Dendritic cell treated with granulocyte-macrophage colony-stimulating factor and Interleukin-4, amounts not matched to agents 40 ng/mL and 50 ng/mL, for 4 days (primary cell): ENCODE measurements around the gene HELZ.
"Not testable (repeated sequence)": the region's sequence is repeated elsewhere in the genome, so short reads cannot be mapped to it uniquely, and the experiment has no call there.

Experiments
- H3K27ac Mint-ChIP-seq: one replicate; pipeline ENCODE4 v1.8.0; 2022; ENCODE audit warnings: mild to moderate bottlenecking, mixed read lengths
- H3K27me3 Mint-ChIP-seq: one replicate; pipeline ENCODE4 v1.8.0; 2022; ENCODE audit warnings: mild to moderate bottlenecking, mixed read lengths
- H3K36me3 Mint-ChIP-seq: one replicate; pipeline ENCODE4 v1.8.0; 2022; ENCODE audit warnings: low read depth, mixed read lengths
- H3K4me1 Mint-ChIP-seq: one replicate; pipeline ENCODE4 v1.8.0; 2022; ENCODE audit warnings: low read depth, mixed read lengths
- H3K4me3 Mint-ChIP-seq: one replicate; pipeline ENCODE4 v1.8.0; 2022; ENCODE audit warnings: mild to moderate bottlenecking, moderate library complexity, mixed read lengths
- H3K9me3 Mint-ChIP-seq: one replicate; pipeline ENCODE4 v1.8.0; 2022; ENCODE audit warnings: mixed read lengths
- intact Hi-C: fragments of 100-400 bp; cut with micrococcal nuclease; formaldehyde crosslinking; loops from one replicate; pipeline ENCODE4 v1.15.0; 2022

HELZ gene

GRCh38 chr17:67127925-67128324, 117.1 kb downstream of the HELZ start:
- no peak overlapping the region for H3K27ac Mint-ChIP-seq
- peaks cover 6% of the 10 kb centered on the region for H3K4me1 Mint-ChIP-seq
- H3K9me3 Mint-ChIP-seq, result no peaks in the 10 kb centered on the region
- H3K27me3 Mint-ChIP-seq, result no peaks in the 10 kb centered on the region
- intact Hi-C loops, result no loop called here
- peaks cover 51% of the 10 kb centered on the region for H3K36me3 Mint-ChIP-seq
- H3K4me3 Mint-ChIP-seq, result no peak overlapping the region

GRCh38 chr17:67126983-67127382, 118.0 kb downstream of the HELZ start:
- Mint-ChIP-seq H3K36me3 (peaks cover 55% of the 10 kb centered on the region), H3K27ac (no peak overlapping the region), H3K27me3 (no peaks in the 10 kb centered on the region), H3K4me1 (peaks cover 6% of the 10 kb centered on the region), H3K4me3 (no peak overlapping the region), H3K9me3 (no peaks in the 10 kb centered on the region)
- intact Hi-C loops, result no loop called here

GRCh38 chr17:67126543-67126942, 118.5 kb downstream of the HELZ start:
- peaks cover 55% of the 10 kb centered on the region for H3K36me3 Mint-ChIP-seq
- H3K4me1 Mint-ChIP-seq, H3K4me3 Mint-ChIP-seq, intact Hi-C loops, H3K27me3 Mint-ChIP-seq, H3K9me3 Mint-ChIP-seq, H3K27ac Mint-ChIP-seq: not testable (repeated sequence)

- Mint-ChIP-seq H3K27ac (no peak overlapping the region), H3K9me3 (no peaks in the 10 kb centered on the region)
Measured at GRCh38 chr17:67125924-67126323, 119.1 kb downstream of the HELZ start.

GRCh38 chr17:67125417-67125816, 119.6 kb downstream of the HELZ start:
- Mint-ChIP-seq H3K4me1 (peaks cover 6% of the 10 kb centered on the region), H3K27me3 (no peaks in the 10 kb centered on the region), H3K27ac (no peak overlapping the region), H3K4me3 (no peak overlapping the region), H3K36me3 (peaks cover 57% of the 10 kb centered on the region), H3K9me3 (no peaks in the 10 kb centered on the region)
- intact Hi-C loops, result no loop called here

More at GRCh38 chr17:67125924-67126323, 119.1 kb downstream of the HELZ start:
- peaks cover 6% of the 10 kb centered on the region for H3K4me1 Mint-ChIP-seq
- peaks cover 53% of the 10 kb centered on the region for H3K36me3 Mint-ChIP-seq
- intact Hi-C loops, result no loop called here
- H3K4me3 Mint-ChIP-seq, result no peak overlapping the region
- no peaks in the 10 kb centered on the region for H3K27me3 Mint-ChIP-seq

- Mint-ChIP-seq H3K4me3 (no peak overlapping the region), H3K27me3 (no peaks in the 10 kb centered on the region), H3K27ac (no peak overlapping the region), H3K9me3 (no peaks in the 10 kb centered on the region), H3K36me3 (peaks cover 63% of the 10 kb centered on the region), H3K4me1 (peaks cover 6% of the 10 kb centered on the region)
- intact Hi-C loops, result no loop called here
Measured at GRCh38 chr17:67124450-67125148, 120.4 kb downstream of the HELZ start.

GRCh38 chr17:67123699-67124098, 121.3 kb downstream of the HELZ start:
- H3K27ac Mint-ChIP-seq, result no peak overlapping the region
- intact Hi-C loops, result no loop called here
- H3K36me3 Mint-ChIP-seq, result peaks cover 70% of the 10 kb centered on the region
- H3K4me1 Mint-ChIP-seq, result peaks cover 6% of the 10 kb centered on the region
- no peaks in the 10 kb centered on the region for H3K9me3 Mint-ChIP-seq
- no peak overlapping the region for H3K4me3 Mint-ChIP-seq
- no peaks in the 10 kb centered on the region for H3K27me3 Mint-ChIP-seq

GRCh38 chr17:67121316-67121891, 123.6 kb downstream of the HELZ start:
- no peaks in the 10 kb centered on the region for H3K27me3 Mint-ChIP-seq
- intact Hi-C loops, result no loop called here
- H3K4me1 Mint-ChIP-seq, result no peaks in the 10 kb centered on the region
- H3K4me3 Mint-ChIP-seq, result no peak overlapping the region
- H3K9me3 Mint-ChIP-seq, result peaks cover 4% of the 10 kb centered on the region
- H3K27ac Mint-ChIP-seq, result no peak overlapping the region
- H3K36me3 Mint-ChIP-seq, result peaks cover 79% of the 10 kb centered on the region

- peaks cover 87% of the 10 kb centered on the region for H3K36me3 Mint-ChIP-seq
- no peak overlapping the region for H3K4me3 Mint-ChIP-seq
- intact Hi-C loops, result no loop called here
- no peaks in the 10 kb centered on the region for H3K27me3 Mint-ChIP-seq
- H3K4me1 Mint-ChIP-seq, result no peaks in the 10 kb centered on the region
- peaks cover 8% of the 10 kb centered on the region for H3K9me3 Mint-ChIP-seq
- H3K27ac Mint-ChIP-seq, result no peak overlapping the region
Measured at GRCh38 chr17:67119102-67119501, 125.9 kb downstream of the HELZ start.

GRCh38 chr17:67116045-67116575, 128.9 kb downstream of the HELZ start:
- intact Hi-C loops, result no loop called here
- Mint-ChIP-seq H3K27ac (no peak overlapping the region), H3K4me3 (no peak overlapping the region), H3K36me3 (peaks cover 92% of the 10 kb centered on the region), H3K9me3 (peaks cover 8% of the 10 kb centered on the region), H3K27me3 (no peaks in the 10 kb centered on the region), H3K4me1 (no peaks in the 10 kb centered on the region)

GRCh38 chr17:67115401-67115800, 129.6 kb downstream of the HELZ start:
- no peak overlapping the region for H3K4me3 Mint-ChIP-seq
- intact Hi-C loops, result no loop called here
- no peak overlapping the region for H3K27ac Mint-ChIP-seq
- no peaks in the 10 kb centered on the region for H3K4me1 Mint-ChIP-seq
- no peaks in the 10 kb centered on the region for H3K27me3 Mint-ChIP-seq
- H3K36me3 Mint-ChIP-seq, result peaks cover 93% of the 10 kb centered on the region
- peaks cover 8% of the 10 kb centered on the region for H3K9me3 Mint-ChIP-seq

- Mint-ChIP-seq H3K36me3 (peaks cover 88% of the 10 kb centered on the region), H3K4me3 (no peak overlapping the region), H3K27ac (no peak overlapping the region), H3K9me3 (peaks cover 8% of the 10 kb centered on the region), H3K4me1 (no peaks in the 10 kb centered on the region), H3K27me3 (no peaks in the 10 kb centered on the region)
- intact Hi-C loops, result no loop called here
Measured at GRCh38 chr17:67113486-67113885, 131.5 kb downstream of the HELZ start.

GRCh38 chr17:67111808-67112207, 133.2 kb downstream of the HELZ start:
- intact Hi-C loops, result no loop called here
- Mint-ChIP-seq H3K4me1 (no peaks in the 10 kb centered on the region), H3K27ac (no peak overlapping the region), H3K36me3 (peaks cover 88% of the 10 kb centered on the region), H3K9me3 (peaks cover 8% of the 10 kb centered on the region), H3K27me3 (no peaks in the 10 kb centered on the region), H3K4me3 (no peak overlapping the region)

GRCh38 chr17:67111327-67111726, 133.7 kb downstream of the HELZ start:
- no peaks in the 10 kb centered on the region for H3K4me1 Mint-ChIP-seq
- H3K9me3 Mint-ChIP-seq, result peaks cover 4% of the 10 kb centered on the region
- no peak overlapping the region for H3K27ac Mint-ChIP-seq
- peaks cover 87% of the 10 kb centered on the region for H3K36me3 Mint-ChIP-seq
- no peak overlapping the region for H3K4me3 Mint-ChIP-seq
- no peaks in the 10 kb centered on the region for H3K27me3 Mint-ChIP-seq
- intact Hi-C loops, result no loop called here

GRCh38 chr17:67110619-67111018, 134.4 kb downstream of the HELZ start:
- no peaks in the 10 kb centered on the region for H3K9me3 Mint-ChIP-seq
- no peaks in the 10 kb centered on the region for H3K4me1 Mint-ChIP-seq
- H3K36me3 Mint-ChIP-seq, result peaks cover 82% of the 10 kb centered on the region
- H3K27me3 Mint-ChIP-seq, result no peaks in the 10 kb centered on the region
- intact Hi-C loops, result no loop called here
- H3K4me3 Mint-ChIP-seq, result no peak overlapping the region
- no peak overlapping the region for H3K27ac Mint-ChIP-seq
